GM12801 (cell line): ENCODE data around the gene SYPL1.

ENCODE experiments used
- CTCF ChIP-seq: IDR thresholded peaks from one replicate; pipeline ENCODE4 v1.5.1; 2011; ENCODE audit warnings: control low read depth; ENCODE audit not compliant: insufficient read length; ENCODE audit errors: extremely low read depth

Gene SYPL1

GRCh38 chr7:106063024-106063423 lies 49.1 kb downstream of the SYPL1 start:
- TF ChIP-seq CTCF: no peak

GRCh38 chr7:106062521-106062931 lies 49.6 kb downstream of the SYPL1 start:
- no peak for TF ChIP-seq CTCF

- no peak for TF ChIP-seq CTCF
Observed at GRCh38 chr7:106062006-106062405, 50.1 kb downstream of the SYPL1 start.

GRCh38 chr7:106061301-106061979 lies 50.7 kb downstream of the SYPL1 start:
- TF ChIP-seq CTCF: no peak

GRCh38 chr7:106060394-106060920 lies 51.7 kb downstream of the SYPL1 start:
- TF ChIP-seq CTCF: no peak

GRCh38 chr7:106059556-106059955 lies 52.6 kb downstream of the SYPL1 start:
- no peak for TF ChIP-seq CTCF

- TF ChIP-seq CTCF: no peak
Observed at GRCh38 chr7:106058928-106059324, 53.2 kb downstream of the SYPL1 start.
